Muscle layer of duodenum (tissue), 2 donors: ENCODE data around the gene ZNRF1.

Experiments used
- H3K27ac ChIP-seq: one replicate; pipeline ENCODE4 v1.7.0; 2013; ENCODE audit warnings: mild to moderate bottlenecking, low read length
- H3K27me3 ChIP-seq: one replicate; pipeline ENCODE4 v1.7.0; 2013; ENCODE audit warnings: low read depth, mild to moderate bottlenecking, control low read depth, low read length
- H3K36me3 ChIP-seq, 2 donors: one replicate each; pipeline ENCODE4 v1.7.0; 2013; ENCODE audit warnings: low read length in 2 of 2, control low read depth in 1 of 2, mild to moderate bottlenecking in 1 of 2; ENCODE audit not compliant: insufficient read depth in 2 of 2, control insufficient read depth in 1 of 2
- H3K4me1 ChIP-seq, 2 donors: one replicate each; pipeline ENCODE4 v1.7.0; 2013; ENCODE audit warnings: low read length in 2 of 2, mild to moderate bottlenecking in 2 of 2, control low read depth in 1 of 2, moderate library complexity in 1 of 2; ENCODE audit not compliant: insufficient read depth in 2 of 2, control insufficient read depth in 1 of 2
- H3K4me3 ChIP-seq, 2 donors: one replicate each; pipeline ENCODE4 v1.7.0; 2013; ENCODE audit warnings: low read length in 2 of 2, low read depth in 1 of 2, mild to moderate bottlenecking in 1 of 2
- H3K9me3 ChIP-seq, 2 donors: one replicate each; pipeline ENCODE4 v1.7.0; 2013; ENCODE audit warnings: low read length in 2 of 2, control low read depth in 1 of 2, mild to moderate bottlenecking in 1 of 2; ENCODE audit not compliant: control insufficient read depth in 1 of 2
- donor health status: healthy.

ZNRF1 gene

GRCh38 chr16:75112734-75113491 is 114.1 kb downstream of the ZNRF1 start:
- Histone ChIP-seq H3K4me3 (no peak overlapping the region), H3K4me1 (peaks cover 24 to 63% of the 10 kb centered on the region in 2 donors), H3K9me3 (no peaks in the 10 kb centered on the region), H3K36me3 (no peaks in the 10 kb centered on the region), H3K27me3 (no peaks in the 10 kb centered on the region), H3K27ac (no peak overlapping the region)

GRCh38 chr16:75113541-75114121 is 114.8 kb downstream of the ZNRF1 start:
- Histone ChIP-seq H3K27me3 (no peaks in the 10 kb centered on the region), H3K27ac (no peak overlapping the region), H3K4me1 (peaks cover 24 to 58% of the 10 kb centered on the region in 2 donors), H3K9me3 (no peaks in the 10 kb centered on the region), H3K36me3 (no peaks in the 10 kb centered on the region), H3K4me3 (no peak overlapping the region)

DNA sequence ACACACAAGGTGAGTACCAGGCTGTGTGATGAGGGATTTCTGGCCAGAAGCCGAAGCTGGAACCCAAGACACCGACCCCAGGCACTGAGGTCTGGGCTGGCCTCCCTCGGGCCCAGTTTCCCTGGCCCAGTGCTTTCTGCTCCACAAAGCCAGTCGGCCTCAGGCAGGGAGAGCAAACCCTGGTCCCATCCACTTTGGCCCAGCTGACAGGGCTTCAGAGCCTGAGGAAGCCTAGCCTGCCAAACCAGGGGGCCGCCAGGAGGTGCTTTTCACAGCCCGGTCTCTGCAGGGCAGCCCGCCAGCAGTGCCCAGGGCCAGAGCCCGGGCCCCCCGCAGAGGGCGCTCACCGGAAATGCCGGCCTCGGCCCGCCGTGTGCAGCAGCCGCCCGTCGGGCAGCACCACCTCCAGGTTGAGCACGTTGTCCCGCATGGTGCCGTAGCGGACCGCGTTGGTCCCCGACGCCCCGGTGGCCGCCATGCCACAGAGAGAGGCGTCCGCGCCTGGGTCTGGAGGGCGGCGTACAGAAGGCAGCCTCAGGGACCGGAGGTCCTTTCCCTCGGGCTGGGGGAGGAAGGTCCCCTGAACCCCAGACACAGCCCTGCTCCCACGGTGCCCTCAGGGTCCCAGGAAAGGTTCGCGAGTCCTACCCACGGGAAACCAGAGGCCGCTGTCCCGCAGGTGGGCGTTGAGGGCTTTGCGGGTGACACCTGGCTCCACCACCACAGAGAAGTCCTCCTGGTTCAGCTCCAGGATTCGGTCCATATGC is 115.5 kb downstream of the ZNRF1 start:
- Histone ChIP-seq H3K4me3 (no peak overlapping the region), H3K36me3 (no peaks in the 10 kb centered on the region), H3K4me1 (peaks cover 22 to 50% of the 10 kb centered on the region in 2 donors), H3K27ac (no peak overlapping the region), H3K9me3 (no peaks in the 10 kb centered on the region), H3K27me3 (no peaks in the 10 kb centered on the region)

- Histone ChIP-seq H3K4me1 (peaks cover 14 to 42% of the 10 kb centered on the region in 2 donors), H3K27ac (no peak overlapping the region), H3K9me3 (no peaks in the 10 kb centered on the region), H3K4me3 (peak overlapping the region in 1 of 2 donors; percentile 75), H3K36me3 (no peaks in the 10 kb centered on the region), H3K27me3 (no peaks in the 10 kb centered on the region)
Measured at GRCh38 chr16:75114946-75115825, 116.4 kb downstream of the ZNRF1 start.

- Histone ChIP-seq H3K27me3 (no peaks in the 10 kb centered on the region), H3K36me3 (no peaks in the 10 kb centered on the region), H3K27ac (no peak within 1 kb of the TSS), H3K4me3 (peak within 1 kb of the TSS; percentile 69 to 75), H3K4me1 (peaks cover 7 to 31% of the 10 kb centered on the region in 2 donors), H3K9me3 (peaks cover 0 to under 1% of the 10 kb centered on the region in 2 donors)
Measured at GRCh38 chr16:75116081-75116910, 117.5 kb downstream of the ZNRF1 start, which contains the start of gene LDHD. TSS of gene LDHD (minus strand) at chr16:75116780. CDS start at chr16:75116720, 60 bp downstream.

- Histone ChIP-seq H3K4me1 (peaks cover under 1 to 25% of the 10 kb centered on the region in 2 donors), H3K9me3 (peaks cover 2 to 4% of the 10 kb centered on the region in 2 donors), H3K4me3 (peak overlapping the region; percentile 69 to 75), H3K27ac (no peak overlapping the region), H3K36me3 (no peaks in the 10 kb centered on the region), H3K27me3 (no peaks in the 10 kb centered on the region)
Measured at GRCh38 chr16:75116911-75117245, 118.1 kb downstream of the ZNRF1 start.

- Histone ChIP-seq H3K4me3 (no peak overlapping the region), H3K27ac (no peak overlapping the region), H3K36me3 (no peaks in the 10 kb centered on the region), H3K4me1 (peaks cover 0 to 16% of the 10 kb centered on the region in 2 donors), H3K9me3 (peaks cover 5 to 8% of the 10 kb centered on the region in 2 donors), H3K27me3 (no peaks in the 10 kb centered on the region)
Measured at GRCh38 chr16:75118943-75119539, 120.2 kb downstream of the ZNRF1 start.

- Histone ChIP-seq H3K27ac (no peak overlapping the region), H3K36me3 (no peaks in the 10 kb centered on the region), H3K27me3 (no peaks in the 10 kb centered on the region), H3K4me1 (peaks cover 0 to 15% of the 10 kb centered on the region in 2 donors), H3K4me3 (no peak overlapping the region), H3K9me3 (peaks cover 5 to 8% of the 10 kb centered on the region in 2 donors)
Measured at GRCh38 chr16:75120253-75120652, 121.4 kb downstream of the ZNRF1 start.

- no peak overlapping the region for H3K27ac ChIP-seq
- H3K9me3 ChIP-seq = peaks cover 5 to 8% of the 10 kb centered on the region in 2 donors
- H3K36me3 ChIP-seq = no peaks in the 10 kb centered on the region
- no peaks in the 10 kb centered on the region for H3K27me3 ChIP-seq
- no peaks in the 10 kb centered on the region for H3K4me1 ChIP-seq
- H3K4me3 ChIP-seq = no peak overlapping the region
Measured at GRCh38 chr16:75121949-75122568, 123.2 kb downstream of the ZNRF1 start.
